Upper lobe of left lung (tissue), 6 donors: ENCODE data around the gene ARHGAP26. TPM values are rescaled to one million over a fixed set of nuclear protein-coding genes. Genes with fewer than 3 reads are reported as not detected.

Source experiments
- ATAC-seq, 2 donors: fragments of 200-7000 bp; cut with Tn5 transposase; one replicate each; pipeline ENCODE4 v1.9.1; 2022; ENCODE audit warnings: mild to moderate bottlenecking in 2 of 2, moderate library complexity in 2 of 2; ENCODE audit not compliant: low FRiP score in 2 of 2
- DNase-seq, 2 donors: peaks; one replicate each; pipeline ENCODE4 v3.0.0-alpha.2; 2019 to 2020
- H3K27ac ChIP-seq, 4 donors: fragments of 200-600 bp; sonication (generic); one replicate each; pipeline ENCODE4 v1.5.1; 2016 to 2019
- H3K27me3 ChIP-seq, 4 donors: fragments of 200-600 bp; sonication (generic); one replicate each; pipeline ENCODE4 v1.5.1; 2017 to 2019
- H3K36me3 ChIP-seq, 4 donors: fragments of 200-600 bp; sonication (generic); one replicate each; pipeline ENCODE4 v1.5.1; 2016 to 2019
- H3K4me1 ChIP-seq, 4 donors: fragments of 200-600 bp; sonication (generic); one replicate each; pipeline ENCODE4 v1.5.1; 2018 to 2019
- H3K4me3 ChIP-seq, 4 donors: fragments of 200-600 bp; sonication (generic); one replicate each; pipeline ENCODE4 v1.5.1; 2017 to 2019; ENCODE audit warnings: mild to moderate bottlenecking in 2 of 4, moderate library complexity in 1 of 4
- H3K9me3 ChIP-seq, 4 donors: fragments of 200-600 bp; sonication (generic); one replicate each; pipeline ENCODE4 v1.5.1; 2018 to 2019
- EP300 ChIP-seq, 4 donors: sonication (generic); formaldehyde crosslinking; IDR thresholded peaks; one replicate each; pipeline ENCODE4 v1.5.1; 2017; ENCODE audit warnings: antibody characterized with exemption in 4 of 4, control low read depth in 2 of 4
- POLR2A ChIP-seq, 4 donors: fragments of 450-650 bp; IDR thresholded peaks; one replicate each; pipeline ENCODE4 v1.5.1; 2016 to 2017; ENCODE audit warnings: antibody characterized with exemption in 4 of 4, mild to moderate bottlenecking in 2 of 4
- POLR2AphosphoS5 ChIP-seq, 2 donors: sonication (generic); formaldehyde crosslinking; IDR thresholded peaks; one replicate each; pipeline ENCODE4 v1.5.1; 2017; ENCODE audit warnings: antibody characterized with exemption in 2 of 2
- WGBS, 2 donors: methylation state at CpG; one replicate each; pipeline ENCODE4 v1.1.5; 2017 to 2018; 5-methylcytosine and 5-hydroxymethylcytosine counted together
- total RNA-seq, 6 donors: library from RNA; depleted of rRNA in 4 of 6; stranded (reverse); fragments of >200 nt in 4 of 6; gene quantifications; one replicate each; pipeline versions ENCODE4 v1.1.0 to v1.2.1, GENCODE V29; 2016 to 2021
- TF ChIP-seq, protein P1 (sequence below), 6 experiments: fragments of 450-650 bp in 4 of 6; fragments of 200-600 bp in 2 of 6; sonication (generic) in 2 of 6; IDR thresholded peaks; one replicate each; pipeline ENCODE4 v1.5.1; 2016 to 2019; ENCODE audit warnings: antibody characterized with exemption in 6 of 6
- donor health status: DM: no; HTN: no; CAD: no; lungs with moderate emphysema.
- donor health status: DM: no; HTN: yes; CAD: no; lungs with severe emphysema.

Gene ARHGAP26
- total RNA-seq, 6 donors from 2014 or later = 34.9 to 90.1 (median 38.9) TPM

GRCh38 chr5:142911775-142912174, 141.6 kb downstream of the ARHGAP26 start:
- no peak for DNase-seq

GRCh38 chr5:142913728-142914338, 143.7 kb downstream of the ARHGAP26 start:
- H3K36me3 ChIP-seq = peaks cover 0 to 45% (median 6%) of the 10 kb centered on the region in 4 donors
- H3K9me3 ChIP-seq = no peaks in the 10 kb centered on the region
- TF ChIP-seq POLR2AphosphoS5 (IDR thresholded peaks at IDR 0.05) (no peak), EP300 (IDR thresholded peaks at IDR 0.05) (no peak), POLR2A (IDR thresholded peaks at IDR 0.05) (no peak)
- TF ChIP-seq, protein P1, sequence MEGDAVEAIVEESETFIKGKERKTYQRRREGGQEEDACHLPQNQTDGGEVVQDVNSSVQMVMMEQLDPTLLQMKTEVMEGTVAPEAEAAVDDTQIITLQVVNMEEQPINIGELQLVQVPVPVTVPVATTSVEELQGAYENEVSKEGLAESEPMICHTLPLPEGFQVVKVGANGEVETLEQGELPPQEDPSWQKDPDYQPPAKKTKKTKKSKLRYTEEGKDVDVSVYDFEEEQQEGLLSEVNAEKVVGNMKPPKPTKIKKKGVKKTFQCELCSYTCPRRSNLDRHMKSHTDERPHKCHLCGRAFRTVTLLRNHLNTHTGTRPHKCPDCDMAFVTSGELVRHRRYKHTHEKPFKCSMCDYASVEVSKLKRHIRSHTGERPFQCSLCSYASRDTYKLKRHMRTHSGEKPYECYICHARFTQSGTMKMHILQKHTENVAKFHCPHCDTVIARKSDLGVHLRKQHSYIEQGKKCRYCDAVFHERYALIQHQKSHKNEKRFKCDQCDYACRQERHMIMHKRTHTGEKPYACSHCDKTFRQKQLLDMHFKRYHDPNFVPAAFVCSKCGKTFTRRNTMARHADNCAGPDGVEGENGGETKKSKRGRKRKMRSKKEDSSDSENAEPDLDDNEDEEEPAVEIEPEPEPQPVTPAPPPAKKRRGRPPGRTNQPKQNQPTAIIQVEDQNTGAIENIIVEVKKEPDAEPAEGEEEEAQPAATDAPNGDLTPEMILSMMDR (IDR thresholded peaks at IDR 0.05) = no peak
- 67 to 72% methylated on average over 9 of the region's 9 CpGs for WGBS, 2 donors
- no peaks in the 10 kb centered on the region for H3K27me3 ChIP-seq
- H3K4me3 ChIP-seq = no peak overlapping the region
- ATAC-seq (no peak), DNase-seq (no peak)
- H3K4me1 ChIP-seq = peaks cover 0 to 7% (median 3%) of the 10 kb centered on the region in 4 donors
- no peak overlapping the region for H3K27ac ChIP-seq

More at GRCh38 chr5:142911775-142912174, 141.6 kb downstream of the ARHGAP26 start:
- no peak overlapping the region for H3K4me3 ChIP-seq
- H3K27me3 ChIP-seq = no peaks in the 10 kb centered on the region
- TF ChIP-seq POLR2AphosphoS5 (IDR thresholded peaks at IDR 0.05) (no peak), EP300 (IDR thresholded peaks at IDR 0.05) (no peak), POLR2A (IDR thresholded peaks at IDR 0.05) (no peak)
- TF ChIP-seq, protein P1 (IDR thresholded peaks at IDR 0.05) = no peak
- H3K27ac ChIP-seq = no peak overlapping the region
- H3K36me3 ChIP-seq = peaks cover 0 to 56% (median 17%) of the 10 kb centered on the region in 4 donors
- no peak for ATAC-seq
- H3K9me3 ChIP-seq = no peaks in the 10 kb centered on the region
- H3K4me1 ChIP-seq = peaks cover 0 to 7% (median 3%) of the 10 kb centered on the region in 4 donors

- ATAC-seq = no peak
Observed at GRCh38 chr5:142915038-142915437, 144.9 kb downstream of the ARHGAP26 start.

DNA sequence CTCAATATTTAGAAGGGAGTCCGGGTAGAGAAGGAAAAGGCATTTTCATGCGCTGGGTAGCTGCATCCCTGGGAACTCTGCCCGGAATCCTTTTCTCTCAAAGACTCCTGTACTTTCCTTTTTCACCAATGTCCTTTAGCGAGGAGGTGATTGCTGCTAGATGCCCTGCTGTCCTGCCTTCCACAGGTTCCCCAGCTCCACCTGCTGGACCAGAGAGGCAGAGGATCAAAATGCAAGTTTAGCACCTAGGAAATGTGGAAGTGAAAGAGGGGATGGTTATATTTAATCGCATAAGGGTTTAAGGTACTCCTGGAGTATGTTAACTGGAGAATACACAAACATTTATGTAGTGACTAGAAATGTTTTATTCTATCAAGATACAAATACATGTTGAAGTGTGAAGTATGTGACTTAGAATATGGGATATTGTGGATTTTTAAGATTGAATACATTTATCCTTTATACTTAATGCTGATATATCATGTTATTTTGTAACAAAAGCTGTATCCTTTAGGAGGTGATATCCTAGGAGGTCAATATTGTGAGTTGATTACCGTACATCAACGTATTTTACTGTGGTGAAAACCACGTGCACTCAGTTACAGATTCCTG, 145.7 kb downstream of the ARHGAP26 start:
- no peaks in the 10 kb centered on the region for H3K27me3 ChIP-seq
- H3K4me1 ChIP-seq = peaks cover 0 to 7% (median 0%) of the 10 kb centered on the region in 4 donors
- DNase-seq = no peak
- no peak overlapping the region for H3K4me3 ChIP-seq
- TF ChIP-seq POLR2A (IDR thresholded peaks at IDR 0.05) (no peak), POLR2AphosphoS5 (IDR thresholded peaks at IDR 0.05) (no peak)
- TF ChIP-seq, protein P1 (IDR thresholded peaks at IDR 0.05) = peak in 3 of 6 experiments; percentile 19 to 28 (median 20)
- no peak for ATAC-seq
- no peaks in the 10 kb centered on the region for H3K9me3 ChIP-seq
- peaks cover 0 to 37% (median 4%) of the 10 kb centered on the region in 4 donors for H3K36me3 ChIP-seq
- 72 to 79% methylated on average over 8 of the region's 8 CpGs for WGBS, 2 donors
- no peak overlapping the region for H3K27ac ChIP-seq

More at GRCh38 chr5:142915038-142915437, 144.9 kb downstream of the ARHGAP26 start:
- TF ChIP-seq, protein P1 (IDR thresholded peaks at IDR 0.05) = no peak
- TF ChIP-seq POLR2A (IDR thresholded peaks at IDR 0.05) = no peak
- TF ChIP-seq EP300 (IDR thresholded peaks at IDR 0.05) = no peak
- no peak for TF ChIP-seq POLR2AphosphoS5 (IDR thresholded peaks at IDR 0.05)
- Histone ChIP-seq H3K36me3 (peaks cover 0 to 43% (median 6%) of the 10 kb centered on the region in 4 donors), H3K27me3 (no peaks in the 10 kb centered on the region), H3K4me3 (no peak overlapping the region), H3K9me3 (no peaks in the 10 kb centered on the region), H3K27ac (no peak overlapping the region), H3K4me1 (peaks cover 0 to 7% (median 0%) of the 10 kb centered on the region in 4 donors)
- WGBS, 2 donors = 96 to 97% methylated on average over 8 of the region's 8 CpGs
- no peak for DNase-seq
